B cell (primary cell): ENCODE measurements around the gene KRT82. TPM values are rescaled to one million over a fixed set of nuclear protein-coding genes. Genes with fewer than 3 reads are reported as not detected.

Experiments used
- ATAC-seq: fragments of 200-7000 bp; cut with Tn5 transposase; one replicate; pipeline ENCODE4 v1.10.0; 2021; ENCODE audit warnings: low read depth, mild to moderate bottlenecking, moderate number of reproducible peaks, moderate library complexity
- CTCF ChIA-PET: fragments of 350-600 bp; sonication (Branson Sonifier 250); formaldehyde crosslinking; loops from one replicate; lab custom pipeline; 2021; ENCODE audit warnings: antibody characterized with exemption, inconsistent platforms; lab: Charles Lee
- POLR2A ChIA-PET: fragments of 350-600 bp; sonication (Branson Sonifier 250); formaldehyde crosslinking; loops from one replicate; lab custom pipeline; 2021; ENCODE audit warnings: antibody characterized with exemption; lab: Charles Lee
- DNase-seq: peaks from one replicate; pipeline ENCODE4 v3.0.0; 2013
- H2AFZ ChIP-seq: 2 replicates; pipeline ENCODE4 v1.6.1; 2012; ENCODE audit warnings: mild to moderate bottlenecking, low read depth, low read length; ENCODE audit not compliant: insufficient read depth, poor library complexity, severe bottlenecking
- H3K27ac ChIP-seq, 2 donors: 1 replicate in 1 of 2; 2 replicates in 1 of 2; pipeline ENCODE4 v1.5.1; 2012 to 2013; ENCODE audit warnings: low read length in 2 of 2, mild to moderate bottlenecking in 2 of 2, moderate library complexity in 1 of 2
- H3K27me3 ChIP-seq, 4 experiments: fragments of 200-600 bp in 1 of 4; sonication (generic) in 1 of 4; replicated peaks in 1 of 4; 1 replicate in 2 of 4; 2 replicates in 2 of 4; pipeline versions ENCODE4 v1.6.1 to v1.7.0; 2013 to 2016; ENCODE audit warnings: low read length in 3 of 4, mild to moderate bottlenecking in 2 of 4, mixed read lengths in 1 of 4, moderate library complexity in 1 of 4; ENCODE audit not compliant: insufficient read depth in 4 of 4, control insufficient read depth in 3 of 4; ENCODE audit errors: control extremely low read depth in 1 of 4
- H3K36me3 ChIP-seq, 2 experiments: replicated peaks in 1 of 2; 1 replicate in 1 of 2; 2 replicates in 1 of 2; pipeline versions ENCODE4 v1.6.1 to v1.7.1; 2013; ENCODE audit warnings: low read length in 1 of 2; ENCODE audit not compliant: insufficient read depth in 2 of 2, control insufficient read depth in 1 of 2; ENCODE audit errors: control extremely low read depth in 1 of 2, extremely low read depth in 1 of 2
- H3K4me1 ChIP-seq, 2 donors: fragments of 200-600 bp in 1 of 2; sonication (generic) in 1 of 2; 1 replicate in 1 of 2; 2 replicates in 1 of 2; pipeline versions ENCODE4 v1.5.1 to v1.6.1; 2013 to 2017; ENCODE audit warnings: low read length in 2 of 2; ENCODE audit not compliant: control insufficient read depth in 2 of 2, insufficient read depth in 2 of 2
- H3K4me2 ChIP-seq: replicated peaks from 2 replicates; pipeline ENCODE3; 2012; ENCODE audit warnings: mild to moderate bottlenecking, low read depth, low read length; ENCODE audit not compliant: poor library complexity, severe bottlenecking
- H3K4me3 ChIP-seq, 5 experiments: fragments of 200-600 bp in 1 of 5; sonication (generic) in 1 of 5; 1 replicate in 3 of 5; 2 replicates in 2 of 5; pipeline versions ENCODE4 v1.5.1 to v1.7.0; 2011 to 2016; ENCODE audit warnings: low read length in 4 of 5, mild to moderate bottlenecking in 4 of 5, low read depth in 2 of 5, control low read depth in 1 of 5, moderate library complexity in 1 of 5; ENCODE audit not compliant: insufficient read depth in 1 of 5; ENCODE audit errors: control extremely low read depth in 1 of 5, extremely low read depth in 1 of 5
- H3K79me2 ChIP-seq: fragments of 200-600 bp; sonication (generic); one replicate; pipeline ENCODE4 v1.6.0; 2016; ENCODE audit warnings: low read length; ENCODE audit not compliant: control insufficient read depth, insufficient read depth
- H3K9ac ChIP-seq: fragments of 200-600 bp; sonication (generic); 2 replicates; pipeline ENCODE4 v1.6.1; 2017; ENCODE audit warnings: mild to moderate bottlenecking, low read length, moderate library complexity
- H3K9me3 ChIP-seq, 3 donors: one replicate each; pipeline versions ENCODE4 v1.6.1 to v1.7.1; 2013; ENCODE audit warnings: low read length in 2 of 3; ENCODE audit not compliant: control insufficient read depth in 2 of 3, insufficient read depth in 1 of 3; ENCODE audit errors: control extremely low read depth in 1 of 3
- H4K20me1 ChIP-seq: 2 replicates; pipeline ENCODE4 v1.6.0; 2012; ENCODE audit warnings: mild to moderate bottlenecking, low read length; ENCODE audit not compliant: insufficient read depth, control insufficient read depth, poor library complexity, severe bottlenecking
- H3K27ac Mint-ChIP-seq: one replicate; pipeline ENCODE4 v1.8.0; 2021; ENCODE audit warnings: mixed read lengths
- H3K27me3 Mint-ChIP-seq: one replicate; pipeline ENCODE4 v1.8.0; 2021; ENCODE audit warnings: mixed read lengths
- H3K4me1 Mint-ChIP-seq: one replicate; pipeline ENCODE4 v1.8.0; 2021; ENCODE audit warnings: mixed read lengths
- H3K4me3 Mint-ChIP-seq: one replicate; pipeline ENCODE4 v1.8.0; 2021; ENCODE audit warnings: mixed read lengths
- H3K9me3 Mint-ChIP-seq: one replicate; pipeline ENCODE4 v1.8.0; 2022; ENCODE audit warnings: mixed read lengths; ENCODE audit not compliant: insufficient read depth
- EZH2 ChIP-seq: IDR thresholded peaks from 2 replicates; pipeline ENCODE4 v1.6.1; 2012; ENCODE audit warnings: borderline replicate concordance, low read depth, mild to moderate bottlenecking, moderate library complexity, low read length; ENCODE audit not compliant: insufficient read depth, poor library complexity, severe bottlenecking
- WGBS: methylation state at CpG from one replicate; pipeline ENCODE4 v1.1.5; 2013; ENCODE audit warnings: missing lambda C conversion rate; ENCODE audit not compliant: insufficient coverage; 5-methylcytosine and 5-hydroxymethylcytosine counted together
- intact Hi-C: fragments of 100-400 bp; cut with micrococcal nuclease; formaldehyde crosslinking; loops from one replicate; pipeline ENCODE4 v1.10.0; 2022
- polyA plus RNA-seq: library from polyadenylated mRNA; depleted of rRNA; stranded (reverse); fragments of >200 nt; gene quantifications from 2 replicates; pipeline ENCODE4 v1.2.3, GENCODE V29; 2012
- total RNA-seq, 2 donors: library from RNA; stranded (reverse); fragments of 120-200 nt in 1 of 2; gene quantifications; 1 replicate in 1 of 2; 2 replicates in 1 of 2; pipeline versions ENCODE4 v1.2.3 to v1.2.4, GENCODE V29; 2013 to 2022
- TF ChIP-seq, protein P1 (sequence below): fragments of 200-600 bp; IDR thresholded peaks from one replicate; pipeline ENCODE4 v1.8.0; 2022; ENCODE audit warnings: antibody characterized with exemption, mild to moderate bottlenecking

Gene KRT82
- total and polyA plus RNA-seq, 2 donors (not counting 1 experiment from before 2014, with no cell fraction given) = not detected

DNA sequence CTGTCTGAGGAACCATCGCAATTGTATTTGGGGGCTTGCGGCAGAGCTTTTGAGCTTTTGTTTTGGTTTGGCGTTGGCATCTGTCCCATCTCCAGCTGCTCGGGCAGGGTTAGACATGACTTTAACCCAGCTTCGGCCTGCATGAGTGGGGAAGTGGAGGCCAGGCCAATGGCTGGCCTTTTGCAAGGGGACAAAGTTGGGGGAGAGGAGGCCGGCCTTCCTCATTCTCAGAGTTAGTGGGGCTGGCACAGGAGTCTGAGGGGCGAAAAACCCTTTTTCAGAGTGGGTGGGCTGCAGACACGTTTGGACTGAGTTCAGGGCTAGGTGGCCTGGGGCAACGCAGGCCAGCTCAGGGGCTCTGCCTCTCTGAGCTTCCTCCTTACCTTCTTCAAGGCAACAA lies 5.2 kb downstream of the KRT82 start:
- Histone ChIP-seq H3K27ac (no peak overlapping the region), H2AFZ (no peak overlapping the region), H3K4me3 (no peak overlapping the region), H4K20me1 (no peaks in the 10 kb centered on the region), H3K36me3 (no peaks in the 10 kb centered on the region), H3K27me3 (peaks cover 0 to 3% (median 0%) of the 10 kb centered on the region in 4 experiments), H3K79me2 (no peaks in the 10 kb centered on the region), H3K4me1 (no peaks in the 10 kb centered on the region), H3K9ac (no peak overlapping the region), H3K9me3 (no peaks in the 10 kb centered on the region), H3K4me2 (no peak overlapping the region)
- ChIA-PET POLR2A (no interaction called here), CTCF (no interaction called here)
- intact Hi-C loops = no loop called here
- no peak for ATAC-seq
- 77% methylated on average over 9 of the region's 9 CpGs for WGBS
- DNase-seq = no peak
- Mint-ChIP-seq H3K4me3 (no peak overlapping the region), H3K4me1 (no peaks in the 10 kb centered on the region), H3K27ac (no peak overlapping the region), H3K9me3 (no peaks in the 10 kb centered on the region), H3K27me3 (peaks cover 12% of the 10 kb centered on the region)
- no peak for TF ChIP-seq EZH2
- TF ChIP-seq, protein P1, sequence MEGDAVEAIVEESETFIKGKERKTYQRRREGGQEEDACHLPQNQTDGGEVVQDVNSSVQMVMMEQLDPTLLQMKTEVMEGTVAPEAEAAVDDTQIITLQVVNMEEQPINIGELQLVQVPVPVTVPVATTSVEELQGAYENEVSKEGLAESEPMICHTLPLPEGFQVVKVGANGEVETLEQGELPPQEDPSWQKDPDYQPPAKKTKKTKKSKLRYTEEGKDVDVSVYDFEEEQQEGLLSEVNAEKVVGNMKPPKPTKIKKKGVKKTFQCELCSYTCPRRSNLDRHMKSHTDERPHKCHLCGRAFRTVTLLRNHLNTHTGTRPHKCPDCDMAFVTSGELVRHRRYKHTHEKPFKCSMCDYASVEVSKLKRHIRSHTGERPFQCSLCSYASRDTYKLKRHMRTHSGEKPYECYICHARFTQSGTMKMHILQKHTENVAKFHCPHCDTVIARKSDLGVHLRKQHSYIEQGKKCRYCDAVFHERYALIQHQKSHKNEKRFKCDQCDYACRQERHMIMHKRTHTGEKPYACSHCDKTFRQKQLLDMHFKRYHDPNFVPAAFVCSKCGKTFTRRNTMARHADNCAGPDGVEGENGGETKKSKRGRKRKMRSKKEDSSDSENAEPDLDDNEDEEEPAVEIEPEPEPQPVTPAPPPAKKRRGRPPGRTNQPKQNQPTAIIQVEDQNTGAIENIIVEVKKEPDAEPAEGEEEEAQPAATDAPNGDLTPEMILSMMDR = no peak

DNA sequence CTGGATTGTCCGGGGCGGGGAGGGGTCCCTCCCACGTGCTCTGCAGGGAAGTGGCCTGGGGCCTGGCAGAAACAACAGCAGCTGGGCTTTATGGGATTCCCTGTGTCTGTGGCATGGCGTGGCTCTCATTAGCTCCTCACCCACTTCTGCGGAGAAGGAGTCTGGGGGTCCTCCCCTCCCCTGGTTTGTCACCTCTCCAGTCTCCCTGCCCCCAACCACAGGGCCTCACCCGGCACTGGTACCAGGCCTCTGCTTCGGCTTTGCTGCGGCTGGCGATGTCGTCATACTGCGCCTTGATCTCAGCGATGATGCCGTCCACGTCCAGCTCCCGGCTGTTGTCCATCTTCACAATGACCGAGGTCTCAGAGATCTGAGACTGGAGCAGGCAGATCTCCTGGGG lies 6.4 kb downstream of the KRT82 start:
- no peak overlapping the region for H3K4me3 Mint-ChIP-seq
- intact Hi-C loops = no loop called here
- CTCF ChIA-PET = no interaction called here
- Histone ChIP-seq H3K4me2 (no peak overlapping the region), H3K36me3 (no peaks in the 10 kb centered on the region), H3K27me3 (peaks cover 0 to 3% (median 0%) of the 10 kb centered on the region in 4 experiments), H4K20me1 (no peaks in the 10 kb centered on the region), H3K4me3 (no peak overlapping the region), H3K79me2 (no peaks in the 10 kb centered on the region), H3K27ac (no peak overlapping the region), H3K9ac (no peak overlapping the region), H2AFZ (no peak overlapping the region), H3K9me3 (no peaks in the 10 kb centered on the region), H3K4me1 (no peaks in the 10 kb centered on the region)
- peaks cover 12% of the 10 kb centered on the region for H3K27me3 Mint-ChIP-seq
- no peaks in the 10 kb centered on the region for H3K4me1 Mint-ChIP-seq
- POLR2A ChIA-PET = no interaction called here
- no peak for DNase-seq
- H3K27ac Mint-ChIP-seq = no peak overlapping the region
- no peak for ATAC-seq
- WGBS = 98% methylated on average over 16 of the region's 16 CpGs
- H3K9me3 Mint-ChIP-seq = no peaks in the 10 kb centered on the region
- TF ChIP-seq, protein P1 = no peak
- TF ChIP-seq EZH2 = no peak
